HepG2 (cell line): ENCODE data around the gene HDGF. TPM values are rescaled to one million over a fixed set of nuclear protein-coding genes. Genes with fewer than 3 reads are reported as not detected.
A peak's percentile ranks its signal among the peaks of the same experiment; 100 is the strongest.

ENCODE experiments used
- AKAP8 ChIP-seq: sonication (generic); formaldehyde crosslinking; IDR thresholded peaks from 2 replicates; pipeline ENCODE4 v1.5.1; 2020; ENCODE audit warnings: mild to moderate bottlenecking, missing genetic modification reagents
- HIVEP1 ChIP-seq: sonication (generic); formaldehyde crosslinking; IDR thresholded peaks from 2 replicates; pipeline ENCODE4 v1.4.0; 2020; ENCODE audit warnings: mild to moderate bottlenecking, missing genetic modification reagents
- KAT7 ChIP-seq: IDR thresholded peaks from 2 replicates; pipeline ENCODE4 v1.6.1; 2018; ENCODE audit warnings: borderline replicate concordance, missing compliant biosample characterization
- MEF2D ChIP-seq: sonication (generic); formaldehyde crosslinking; IDR thresholded peaks from 2 replicates; pipeline ENCODE4 v1.5.1; 2020; ENCODE audit warnings: mild to moderate bottlenecking, missing genetic modification reagents
- NFIC ChIP-seq: IDR thresholded peaks from 2 replicates; pipeline ENCODE4 v1.6.1; 2012; ENCODE audit warnings: mild to moderate bottlenecking, low read length, inconsistent platforms
- NR2C2 ChIP-seq: sonication (generic); formaldehyde crosslinking; IDR thresholded peaks from 2 replicates; pipeline ENCODE4 v1.4.0; 2020; ENCODE audit warnings: missing genetic modification reagents, mild to moderate bottlenecking, moderate library complexity, borderline replicate concordance
- SP1 ChIP-seq, 2 experiments: fragments of 450-650 bp in 1 of 2; sonication (generic) in 1 of 2; formaldehyde crosslinking in 1 of 2; IDR thresholded peaks; 2 replicates each; pipeline versions ENCODE4 v1.4.0 to v1.6.1; 2016 to 2020; ENCODE audit warnings: missing genetic modification reagents in 1 of 2
- STAG1 ChIP-seq: sonication (generic); formaldehyde crosslinking; IDR thresholded peaks from 2 replicates; pipeline ENCODE4 v1.4.0; 2020; ENCODE audit warnings: missing genetic modification reagents
- SUZ12 ChIP-seq: fragments of 150-350 bp; IDR thresholded peaks from 2 replicates; pipeline ENCODE4 v1.6.1; 2014; ENCODE audit warnings: low read depth, low read length
- TCF7 ChIP-seq: sonication (generic); IDR thresholded peaks from 2 replicates; pipeline ENCODE4 v1.6.1; 2016; ENCODE audit warnings: antibody characterized with exemption, low read depth
- ZNF326 ChIP-seq: sonication (generic); formaldehyde crosslinking; IDR thresholded peaks from 2 replicates; pipeline ENCODE4 v1.4.0; 2020; ENCODE audit warnings: missing genetic modification reagents, borderline replicate concordance
- ZNF530 ChIP-seq: sonication (generic); formaldehyde crosslinking; IDR thresholded peaks from 2 replicates; pipeline ENCODE4 v1.5.0; 2020; ENCODE audit warnings: low read depth, mild to moderate bottlenecking, missing genetic modification reagents
- ZNF891 ChIP-seq: sonication (generic); formaldehyde crosslinking; IDR thresholded peaks from 2 replicates; pipeline ENCODE4 v1.5.0; 2020; ENCODE audit warnings: mild to moderate bottlenecking, missing genetic modification reagents
- polyA plus RNA-seq, 8 experiments: library from polyadenylated mRNA; depleted of rRNA in 3 of 8; stranded (reverse) in 7 of 8; unstranded in 1 of 8; fragments of >200 nt; fragmentation: Illumina TruSeq in 4 of 8; extraction: Trizol in 4 of 8; gene quantifications; 2 replicates each; pipeline versions ENCODE4 v1.2.1 to v1.2.3, GENCODE V29; 2011 to 2016; ENCODE audit warnings: low read depth in 4 of 8, missing spikeins in 1 of 8, mixed read lengths in 1 of 8; ENCODE audit not compliant: insufficient read depth in 1 of 8
- total RNA-seq, 5 experiments: library from RNA; depleted of rRNA; stranded (reverse); fragments of >200 nt; fragmentation: Illumina TruSeq; extraction: Trizol; gene quantifications; 2 replicates each; pipeline ENCODE4 v1.2.3, GENCODE V29; 2016; ENCODE audit warnings: low read depth in 1 of 5
- TF ChIP-seq, protein P1 (sequence below): IDR thresholded peaks from 2 replicates; pipeline ENCODE4 v1.6.1; 2012; ENCODE audit warnings: inconsistent platforms
- TF ChIP-seq, protein P2 (sequence below): sonication (generic); IDR thresholded peaks from 2 replicates; pipeline ENCODE4 v1.6.1; 2016; ENCODE audit warnings: low read depth, borderline replicate concordance
- TF ChIP-seq, protein P3 (sequence below): sonication (generic); formaldehyde crosslinking; conservative IDR thresholded peaks from 2 replicates; pipeline ENCODE4 v1.8.0; 2022; ENCODE audit warnings: missing genetic modification reagents
- TF ChIP-seq, protein P4 (sequence below): sonication (generic); formaldehyde crosslinking; IDR thresholded peaks from 2 replicates; pipeline ENCODE4 v1.8.0; 2022; ENCODE audit warnings: low read depth, missing genetic modification reagents
- TF ChIP-seq, protein P5 (sequence below): sonication (generic); formaldehyde crosslinking; IDR thresholded peaks from 2 replicates; pipeline ENCODE4 v1.8.1; 2023; ENCODE audit warnings: mild to moderate bottlenecking, missing genetic modification reagents
- TF ChIP-seq, protein P6 (sequence below): sonication (generic); formaldehyde crosslinking; IDR thresholded peaks from 2 replicates; pipeline ENCODE4 v1.5.0; 2020; ENCODE audit warnings: mild to moderate bottlenecking, missing genetic modification reagents
- TF ChIP-seq, protein P7 (sequence below): sonication (generic); formaldehyde crosslinking; IDR thresholded peaks from 2 replicates; pipeline ENCODE4 v1.4.0; 2020; ENCODE audit warnings: missing genetic modification reagents

Gene HDGF
- total and polyA plus RNA-seq, 2 of the 13 experiments (the other 11 are each of a cell fraction or from before 2014, with no cell fraction given): 156 to 196 TPM

DNA sequence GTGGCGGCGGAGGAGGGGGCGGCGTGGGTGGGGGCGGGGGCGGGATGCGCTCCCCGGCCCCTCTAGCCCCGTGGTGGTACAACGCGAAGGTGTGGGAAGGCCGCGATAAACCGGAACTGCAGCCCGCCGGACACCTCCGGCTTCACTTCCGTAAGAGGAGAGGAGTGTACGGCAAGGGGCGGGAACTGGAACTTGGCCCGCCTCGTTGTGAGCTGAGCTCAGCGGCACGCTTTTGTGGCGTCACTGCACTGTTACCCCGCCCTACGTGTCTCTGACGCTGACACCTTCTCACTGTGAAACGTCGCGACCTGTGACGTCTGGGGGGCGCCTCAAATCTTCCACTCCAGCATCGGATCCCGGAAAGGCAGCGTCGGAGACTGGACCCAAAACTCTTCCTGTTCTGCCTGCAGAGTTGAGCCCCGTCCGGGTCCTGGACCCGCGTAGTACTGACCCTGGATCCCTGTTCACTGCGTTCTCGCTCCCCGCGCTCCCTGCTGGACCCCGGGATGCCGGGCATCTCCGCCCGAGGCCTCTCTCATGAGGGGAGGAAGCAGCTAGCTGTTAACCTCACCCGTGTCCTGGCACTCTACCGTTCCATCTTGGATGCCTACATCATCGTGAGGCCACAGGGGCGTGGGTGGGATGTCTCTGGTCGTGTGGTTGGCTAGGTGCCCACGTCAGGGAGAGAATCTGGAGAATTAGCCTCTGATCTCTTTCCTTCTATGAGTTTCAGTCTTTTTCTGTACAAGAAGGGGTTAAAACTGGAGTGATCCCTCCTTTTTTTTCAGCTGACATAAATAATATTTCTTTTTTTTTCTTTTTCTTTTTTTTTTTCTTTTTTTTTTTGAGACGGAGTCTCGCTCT lies 22.6 kb downstream of the HDGF start, which contains the start of gene ISG20L2 (continued):
- TF ChIP-seq, protein P1, sequence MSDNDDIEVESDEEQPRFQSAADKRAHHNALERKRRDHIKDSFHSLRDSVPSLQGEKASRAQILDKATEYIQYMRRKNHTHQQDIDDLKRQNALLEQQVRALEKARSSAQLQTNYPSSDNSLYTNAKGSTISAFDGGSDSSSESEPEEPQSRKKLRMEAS: no peak
- TF ChIP-seq ZNF530 (CRISPR knock-in tag): no peak
- no peak for TF ChIP-seq MEF2D
- 0 out of 2 replicates have a peak, but pooled peaks have one; percentile 42 for TF ChIP-seq HIVEP1 (CRISPR knock-in tag)
- TF ChIP-seq, protein P2, sequence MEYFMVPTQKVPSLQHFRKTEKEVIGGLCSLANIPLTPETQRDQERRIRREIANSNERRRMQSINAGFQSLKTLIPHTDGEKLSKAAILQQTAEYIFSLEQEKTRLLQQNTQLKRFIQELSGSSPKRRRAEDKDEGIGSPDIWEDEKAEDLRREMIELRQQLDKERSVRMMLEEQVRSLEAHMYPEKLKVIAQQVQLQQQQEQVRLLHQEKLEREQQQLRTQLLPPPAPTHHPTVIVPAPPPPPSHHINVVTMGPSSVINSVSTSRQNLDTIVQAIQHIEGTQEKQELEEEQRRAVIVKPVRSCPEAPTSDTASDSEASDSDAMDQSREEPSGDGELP: no peak
- TF ChIP-seq KAT7 (CRISPR knock-in tag): no peak
- TF ChIP-seq, protein P3, sequence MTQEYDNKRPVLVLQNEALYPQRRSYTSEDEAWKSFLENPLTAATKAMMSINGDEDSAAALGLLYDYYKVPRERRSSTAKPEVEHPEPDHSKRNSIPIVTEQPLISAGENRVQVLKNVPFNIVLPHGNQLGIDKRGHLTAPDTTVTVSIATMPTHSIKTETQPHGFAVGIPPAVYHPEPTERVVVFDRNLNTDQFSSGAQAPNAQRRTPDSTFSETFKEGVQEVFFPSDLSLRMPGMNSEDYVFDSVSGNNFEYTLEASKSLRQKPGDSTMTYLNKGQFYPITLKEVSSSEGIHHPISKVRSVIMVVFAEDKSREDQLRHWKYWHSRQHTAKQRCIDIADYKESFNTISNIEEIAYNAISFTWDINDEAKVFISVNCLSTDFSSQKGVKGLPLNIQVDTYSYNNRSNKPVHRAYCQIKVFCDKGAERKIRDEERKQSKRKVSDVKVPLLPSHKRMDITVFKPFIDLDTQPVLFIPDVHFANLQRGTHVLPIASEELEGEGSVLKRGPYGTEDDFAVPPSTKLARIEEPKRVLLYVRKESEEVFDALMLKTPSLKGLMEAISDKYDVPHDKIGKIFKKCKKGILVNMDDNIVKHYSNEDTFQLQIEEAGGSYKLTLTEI (CRISPR knock-in tag): no peak
- no peak for TF ChIP-seq SP1 (IDR thresholded peaks at IDR 0.05)
- peak; percentile 87 for TF ChIP-seq SP1 (CRISPR knock-in tag; IDR thresholded peaks at IDR 0.05)
- no peak for TF ChIP-seq ZNF326 (CRISPR knock-in tag)
- TF ChIP-seq, protein P4, sequence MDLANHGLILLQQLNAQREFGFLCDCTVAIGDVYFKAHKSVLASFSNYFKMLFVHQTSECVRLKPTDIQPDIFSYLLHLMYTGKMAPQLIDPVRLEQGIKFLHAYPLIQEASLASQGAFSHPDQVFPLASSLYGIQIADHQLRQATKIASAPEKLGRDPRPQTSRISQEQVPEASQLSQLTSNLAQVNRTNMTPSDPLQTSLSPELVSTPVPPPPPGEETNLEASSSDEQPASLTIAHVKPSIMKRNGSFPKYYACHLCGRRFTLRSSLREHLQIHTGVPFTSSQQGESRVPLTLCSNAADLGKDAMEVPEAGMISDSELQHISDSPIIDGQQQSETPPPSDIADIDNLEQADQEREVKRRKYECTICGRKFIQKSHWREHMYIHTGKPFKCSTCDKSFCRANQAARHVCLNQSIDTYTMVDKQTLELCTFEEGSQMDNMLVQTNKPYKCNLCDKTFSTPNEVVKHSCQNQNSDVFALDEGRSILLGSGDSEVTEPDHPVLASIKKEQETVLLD (CRISPR knock-in tag): no peak
- no peak for TF ChIP-seq NFIC
- TF ChIP-seq, protein P5, sequence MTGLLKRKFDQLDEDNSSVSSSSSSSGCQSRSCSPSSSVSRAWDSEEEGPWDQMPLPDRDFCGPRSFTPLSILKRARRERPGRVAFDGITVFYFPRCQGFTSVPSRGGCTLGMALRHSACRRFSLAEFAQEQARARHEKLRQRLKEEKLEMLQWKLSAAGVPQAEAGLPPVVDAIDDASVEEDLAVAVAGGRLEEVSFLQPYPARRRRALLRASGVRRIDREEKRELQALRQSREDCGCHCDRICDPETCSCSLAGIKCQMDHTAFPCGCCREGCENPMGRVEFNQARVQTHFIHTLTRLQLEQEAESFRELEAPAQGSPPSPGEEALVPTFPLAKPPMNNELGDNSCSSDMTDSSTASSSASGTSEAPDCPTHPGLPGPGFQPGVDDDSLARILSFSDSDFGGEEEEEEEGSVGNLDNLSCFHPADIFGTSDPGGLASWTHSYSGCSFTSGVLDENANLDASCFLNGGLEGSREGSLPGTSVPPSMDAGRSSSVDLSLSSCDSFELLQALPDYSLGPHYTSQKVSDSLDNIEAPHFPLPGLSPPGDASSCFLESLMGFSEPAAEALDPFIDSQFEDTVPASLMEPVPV (CRISPR knock-in tag): peak; percentile 20; the same call in 1 of the 2 replicates
- no peak for TF ChIP-seq SUZ12
- TF ChIP-seq, protein P6, sequence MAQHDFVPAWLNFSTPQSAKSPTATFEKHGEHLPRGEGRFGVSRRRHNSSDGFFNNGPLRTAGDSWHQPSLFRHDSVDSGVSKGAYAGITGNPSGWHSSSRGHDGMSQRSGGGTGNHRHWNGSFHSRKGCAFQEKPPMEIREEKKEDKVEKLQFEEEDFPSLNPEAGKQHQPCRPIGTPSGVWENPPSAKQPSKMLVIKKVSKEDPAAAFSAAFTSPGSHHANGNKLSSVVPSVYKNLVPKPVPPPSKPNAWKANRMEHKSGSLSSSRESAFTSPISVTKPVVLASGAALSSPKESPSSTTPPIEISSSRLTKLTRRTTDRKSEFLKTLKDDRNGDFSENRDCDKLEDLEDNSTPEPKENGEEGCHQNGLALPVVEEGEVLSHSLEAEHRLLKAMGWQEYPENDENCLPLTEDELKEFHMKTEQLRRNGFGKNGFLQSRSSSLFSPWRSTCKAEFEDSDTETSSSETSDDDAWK: no peak
- TF ChIP-seq, protein P7, sequence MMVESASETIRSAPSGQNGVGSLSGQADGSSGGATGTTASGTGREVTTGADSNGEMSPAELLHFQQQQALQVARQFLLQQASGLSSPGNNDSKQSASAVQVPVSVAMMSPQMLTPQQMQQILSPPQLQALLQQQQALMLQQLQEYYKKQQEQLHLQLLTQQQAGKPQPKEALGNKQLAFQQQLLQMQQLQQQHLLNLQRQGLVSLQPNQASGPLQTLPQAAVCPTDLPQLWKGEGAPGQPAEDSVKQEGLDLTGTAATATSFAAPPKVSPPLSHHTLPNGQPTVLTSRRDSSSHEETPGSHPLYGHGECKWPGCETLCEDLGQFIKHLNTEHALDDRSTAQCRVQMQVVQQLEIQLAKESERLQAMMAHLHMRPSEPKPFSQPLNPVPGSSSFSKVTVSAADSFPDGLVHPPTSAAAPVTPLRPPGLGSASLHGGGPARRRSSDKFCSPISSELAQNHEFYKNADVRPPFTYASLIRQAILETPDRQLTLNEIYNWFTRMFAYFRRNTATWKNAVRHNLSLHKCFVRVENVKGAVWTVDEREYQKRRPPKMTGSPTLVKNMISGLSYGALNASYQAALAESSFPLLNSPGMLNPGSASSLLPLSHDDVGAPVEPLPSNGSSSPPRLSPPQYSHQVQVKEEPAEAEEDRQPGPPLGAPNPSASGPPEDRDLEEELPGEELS: no peak
- peak; percentile 47; the same call in 1 of the 2 replicates for TF ChIP-seq NR2C2
- TF ChIP-seq TCF7: no peak
- peak; percentile 79 for TF ChIP-seq ZNF891 (CRISPR knock-in tag)
- TF ChIP-seq AKAP8 (CRISPR knock-in tag): no peak
- TF ChIP-seq STAG1 (CRISPR knock-in tag): no peak
